Peyer's patch (tissue), 4 donors: ENCODE measurements around the gene C10orf67. TPM values are rescaled to one million over a fixed set of nuclear protein-coding genes. Genes with fewer than 3 reads are reported as not detected.
"Not testable (repeated sequence)": the region's sequence is repeated elsewhere in the genome, so short reads cannot be mapped to it uniquely, and the experiment has no call there.

Source experiments
- DNase-seq, 3 donors: peaks; one replicate each; pipeline ENCODE4 v3.0.0-alpha.2; 2017 to 2019
- H3K27ac ChIP-seq, 4 donors: fragments of 200-600 bp; sonication (generic); one replicate each; pipeline ENCODE4 v1.5.1; 2016 to 2019
- H3K27me3 ChIP-seq, 2 donors: fragments of 200-600 bp; sonication (generic); one replicate each; pipeline ENCODE4 v1.5.1; 2019
- H3K36me3 ChIP-seq, 3 donors: fragments of 200-600 bp; sonication (generic); one replicate each; pipeline ENCODE4 v1.5.1; 2016 to 2019
- H3K4me1 ChIP-seq, 4 donors: fragments of 200-600 bp; sonication (generic); one replicate each; pipeline ENCODE4 v1.5.1; 2016 to 2019
- H3K4me3 ChIP-seq, 4 donors: fragments of 200-600 bp; sonication (generic); 1 replicate in 3 of 4; 2 replicates in 1 of 4; pipeline ENCODE4 v1.5.1; 2016 to 2019; ENCODE audit warnings: mild to moderate bottlenecking in 1 of 4
- H3K9me3 ChIP-seq, 4 donors: fragments of 200-600 bp; sonication (generic); one replicate each; pipeline ENCODE4 v1.5.1; 2016 to 2019; ENCODE audit warnings: mild to moderate bottlenecking in 1 of 4
- POLR2A ChIP-seq, 2 donors: fragments of 450-650 bp; IDR thresholded peaks; one replicate each; pipeline ENCODE4 v1.5.1; 2017; ENCODE audit warnings: antibody characterized with exemption in 2 of 2, mild to moderate bottlenecking in 2 of 2, moderate library complexity in 2 of 2
- total RNA-seq, 4 donors: library from RNA; depleted of rRNA; stranded (reverse); fragments of >200 nt; gene quantifications; one replicate each; pipeline ENCODE4 v1.1.0, GENCODE V29; 2016
- TF ChIP-seq, protein P1 (sequence below), 6 experiments: fragments of 450-650 bp in 4 of 6; fragments of 200-600 bp in 2 of 6; sonication (generic) in 1 of 6; IDR thresholded peaks; one replicate each; pipeline ENCODE4 v1.5.1; 2017 to 2019; ENCODE audit warnings: antibody characterized with exemption in 6 of 6, mild to moderate bottlenecking in 3 of 6, moderate library complexity in 1 of 6

The C10orf67 gene
- total RNA-seq, 4 donors from 2014 or later: 1.2 TPM; not detected in 3

- DNase-seq: no peak
- Histone ChIP-seq H3K36me3 (no peaks in the 10 kb centered on the region), H3K4me3 (no peak overlapping the region), H3K4me1 (no peaks in the 10 kb centered on the region), H3K27me3 (no peaks in the 10 kb centered on the region), H3K27ac (no peak overlapping the region), H3K9me3 (no peaks in the 10 kb centered on the region)
- TF ChIP-seq, protein P1, sequence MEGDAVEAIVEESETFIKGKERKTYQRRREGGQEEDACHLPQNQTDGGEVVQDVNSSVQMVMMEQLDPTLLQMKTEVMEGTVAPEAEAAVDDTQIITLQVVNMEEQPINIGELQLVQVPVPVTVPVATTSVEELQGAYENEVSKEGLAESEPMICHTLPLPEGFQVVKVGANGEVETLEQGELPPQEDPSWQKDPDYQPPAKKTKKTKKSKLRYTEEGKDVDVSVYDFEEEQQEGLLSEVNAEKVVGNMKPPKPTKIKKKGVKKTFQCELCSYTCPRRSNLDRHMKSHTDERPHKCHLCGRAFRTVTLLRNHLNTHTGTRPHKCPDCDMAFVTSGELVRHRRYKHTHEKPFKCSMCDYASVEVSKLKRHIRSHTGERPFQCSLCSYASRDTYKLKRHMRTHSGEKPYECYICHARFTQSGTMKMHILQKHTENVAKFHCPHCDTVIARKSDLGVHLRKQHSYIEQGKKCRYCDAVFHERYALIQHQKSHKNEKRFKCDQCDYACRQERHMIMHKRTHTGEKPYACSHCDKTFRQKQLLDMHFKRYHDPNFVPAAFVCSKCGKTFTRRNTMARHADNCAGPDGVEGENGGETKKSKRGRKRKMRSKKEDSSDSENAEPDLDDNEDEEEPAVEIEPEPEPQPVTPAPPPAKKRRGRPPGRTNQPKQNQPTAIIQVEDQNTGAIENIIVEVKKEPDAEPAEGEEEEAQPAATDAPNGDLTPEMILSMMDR (IDR thresholded peaks at IDR 0.05): no peak
- TF ChIP-seq POLR2A (IDR thresholded peaks at IDR 0.05): no peak
These were observed 90.8 kb downstream of the C10orf67 start for GRCh38 chr10:23253780-23254179.

GRCh38 chr10:23252859-23253258, 91.7 kb downstream of the C10orf67 start:
- H3K4me3 ChIP-seq, H3K9me3 ChIP-seq, H3K27ac ChIP-seq: not testable (repeated sequence)

GRCh38 chr10:23241779-23242178, 102.8 kb downstream of the C10orf67 start:
- H3K36me3 ChIP-seq, DNase-seq, H3K4me3 ChIP-seq, H3K27me3 ChIP-seq, H3K4me1 ChIP-seq, H3K9me3 ChIP-seq, H3K27ac ChIP-seq: not testable (repeated sequence)

More at GRCh38 chr10:23252859-23253258, 91.7 kb downstream of the C10orf67 start:
- not testable (repeated sequence) for DNase-seq, H3K27me3 ChIP-seq, H3K36me3 ChIP-seq, H3K4me1 ChIP-seq

- TF ChIP-seq, protein P1 (IDR thresholded peaks at IDR 0.05): no peak
- no peak for TF ChIP-seq POLR2A (IDR thresholded peaks at IDR 0.05)
- H3K36me3 ChIP-seq: no peaks in the 10 kb centered on the region
- H3K4me3 ChIP-seq: no peak overlapping the region
- peaks cover 0 to 3% (median 0%) of the 10 kb centered on the region in 4 donors for H3K9me3 ChIP-seq
- DNase-seq: no peak
- no peaks in the 10 kb centered on the region for H3K4me1 ChIP-seq
- no peak overlapping the region for H3K27ac ChIP-seq
- no peaks in the 10 kb centered on the region for H3K27me3 ChIP-seq
These were observed 106.6 kb downstream of the C10orf67 start for GRCh38 chr10:23238015-23238414.

DNA sequence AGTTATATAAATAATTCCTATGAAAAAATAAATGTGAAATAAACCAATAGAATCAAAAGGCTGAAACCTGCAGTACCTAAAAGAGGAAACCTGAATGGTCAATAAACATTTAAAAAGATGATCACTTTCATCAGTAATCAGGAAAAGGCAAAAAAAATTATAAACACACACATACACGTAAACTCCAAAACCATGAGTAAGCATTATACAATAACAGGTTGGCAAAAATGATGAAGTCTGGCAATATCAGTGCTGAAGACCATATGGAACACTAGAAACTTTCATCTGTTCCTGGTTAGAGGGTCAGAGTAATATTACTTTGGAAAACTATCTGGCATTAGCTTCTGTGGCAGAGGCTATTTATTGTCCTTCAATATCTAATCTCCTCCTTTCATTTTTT, 114.0 kb downstream of the C10orf67 start:
- DNase-seq: no peak
- Histone ChIP-seq H3K4me3 (no peak overlapping the region), H3K27ac (no peak overlapping the region), H3K36me3 (no peaks in the 10 kb centered on the region), H3K9me3 (no peaks in the 10 kb centered on the region), H3K27me3 (no peaks in the 10 kb centered on the region), H3K4me1 (no peaks in the 10 kb centered on the region)
- no peak for TF ChIP-seq POLR2A (IDR thresholded peaks at IDR 0.05)
- TF ChIP-seq, protein P1 (IDR thresholded peaks at IDR 0.05): no peak

DNA sequence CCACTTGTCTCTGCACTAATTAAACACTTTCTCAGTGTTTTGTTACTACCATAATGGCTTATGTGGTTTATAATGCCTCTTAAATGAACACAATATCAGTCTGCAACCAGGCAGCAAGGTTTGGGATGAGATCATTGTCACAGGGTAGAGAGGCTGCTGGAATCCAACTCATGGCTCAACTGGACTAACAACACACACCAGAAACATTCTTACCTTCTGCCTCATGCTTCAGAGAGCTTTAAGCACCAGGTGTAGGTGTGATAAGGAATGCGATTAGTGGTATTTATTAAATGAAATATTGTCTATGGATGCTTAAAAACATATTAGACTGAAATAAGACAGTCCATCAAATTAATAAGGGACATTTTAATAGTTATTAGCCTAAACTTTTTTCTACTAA, 127.1 kb downstream of the C10orf67 start:
- Histone ChIP-seq H3K4me3 (no peak overlapping the region), H3K27me3 (no peaks in the 10 kb centered on the region), H3K36me3 (no peaks in the 10 kb centered on the region), H3K27ac (no peak overlapping the region), H3K4me1 (no peaks in the 10 kb centered on the region), H3K9me3 (no peaks in the 10 kb centered on the region)
- DNase-seq: no peak
- no peak for TF ChIP-seq POLR2A (IDR thresholded peaks at IDR 0.05)
- TF ChIP-seq, protein P1 (IDR thresholded peaks at IDR 0.05): no peak

DNA sequence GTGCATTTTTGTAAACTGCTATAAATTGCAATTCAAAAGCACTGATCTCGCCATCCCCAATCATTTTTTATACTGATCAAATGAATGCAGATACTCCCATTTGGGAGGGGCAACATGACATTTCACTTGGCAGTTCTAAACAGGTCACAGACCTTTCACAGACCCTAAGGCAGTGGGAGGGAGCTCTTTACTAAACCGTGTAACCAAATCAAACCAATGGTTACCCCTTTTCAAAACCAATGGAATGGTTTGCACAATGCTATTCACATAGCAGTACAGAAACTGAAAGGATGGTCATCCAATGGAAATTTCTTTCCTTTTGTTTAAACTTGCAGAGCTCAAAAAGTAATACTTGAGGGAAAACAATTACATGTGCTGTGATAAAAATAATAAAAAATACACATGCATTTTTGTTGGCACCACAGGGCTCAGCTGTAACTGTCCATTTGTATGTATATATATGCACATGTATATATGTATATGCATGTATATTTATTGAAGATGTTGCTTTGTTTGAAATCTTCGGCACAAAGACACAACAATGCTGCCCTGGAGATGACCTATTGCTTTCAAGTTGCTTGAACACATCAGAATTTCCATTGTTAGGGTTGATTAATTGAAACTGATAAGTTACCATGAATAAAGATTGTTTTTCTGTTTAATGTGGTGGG, 138.5 kb downstream of the C10orf67 start:
- H3K9me3 ChIP-seq: no peaks in the 10 kb centered on the region
- H3K4me3 ChIP-seq: no peak overlapping the region
- no peaks in the 10 kb centered on the region for H3K36me3 ChIP-seq
- no peaks in the 10 kb centered on the region for H3K4me1 ChIP-seq
- no peak for TF ChIP-seq POLR2A (IDR thresholded peaks at IDR 0.05)
- TF ChIP-seq, protein P1 (IDR thresholded peaks at IDR 0.05): no peak
- H3K27me3 ChIP-seq: peaks cover 0 to 5% of the 10 kb centered on the region in 2 donors
- H3K27ac ChIP-seq: no peak overlapping the region
- no peak for DNase-seq
